Fibroblast of peridontal ligament (primary cell): ENCODE measurements around the gene VENTX.

Source experiments
- DNase-seq: peaks from one replicate; pipeline ENCODE4 v3.0.0-alpha.2; 2010; ENCODE audit errors: extremely low read depth

The VENTX gene, protein sequence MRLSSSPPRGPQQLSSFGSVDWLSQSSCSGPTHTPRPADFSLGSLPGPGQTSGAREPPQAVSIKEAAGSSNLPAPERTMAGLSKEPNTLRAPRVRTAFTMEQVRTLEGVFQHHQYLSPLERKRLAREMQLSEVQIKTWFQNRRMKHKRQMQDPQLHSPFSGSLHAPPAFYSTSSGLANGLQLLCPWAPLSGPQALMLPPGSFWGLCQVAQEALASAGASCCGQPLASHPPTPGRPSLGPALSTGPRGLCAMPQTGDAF

DNA sequence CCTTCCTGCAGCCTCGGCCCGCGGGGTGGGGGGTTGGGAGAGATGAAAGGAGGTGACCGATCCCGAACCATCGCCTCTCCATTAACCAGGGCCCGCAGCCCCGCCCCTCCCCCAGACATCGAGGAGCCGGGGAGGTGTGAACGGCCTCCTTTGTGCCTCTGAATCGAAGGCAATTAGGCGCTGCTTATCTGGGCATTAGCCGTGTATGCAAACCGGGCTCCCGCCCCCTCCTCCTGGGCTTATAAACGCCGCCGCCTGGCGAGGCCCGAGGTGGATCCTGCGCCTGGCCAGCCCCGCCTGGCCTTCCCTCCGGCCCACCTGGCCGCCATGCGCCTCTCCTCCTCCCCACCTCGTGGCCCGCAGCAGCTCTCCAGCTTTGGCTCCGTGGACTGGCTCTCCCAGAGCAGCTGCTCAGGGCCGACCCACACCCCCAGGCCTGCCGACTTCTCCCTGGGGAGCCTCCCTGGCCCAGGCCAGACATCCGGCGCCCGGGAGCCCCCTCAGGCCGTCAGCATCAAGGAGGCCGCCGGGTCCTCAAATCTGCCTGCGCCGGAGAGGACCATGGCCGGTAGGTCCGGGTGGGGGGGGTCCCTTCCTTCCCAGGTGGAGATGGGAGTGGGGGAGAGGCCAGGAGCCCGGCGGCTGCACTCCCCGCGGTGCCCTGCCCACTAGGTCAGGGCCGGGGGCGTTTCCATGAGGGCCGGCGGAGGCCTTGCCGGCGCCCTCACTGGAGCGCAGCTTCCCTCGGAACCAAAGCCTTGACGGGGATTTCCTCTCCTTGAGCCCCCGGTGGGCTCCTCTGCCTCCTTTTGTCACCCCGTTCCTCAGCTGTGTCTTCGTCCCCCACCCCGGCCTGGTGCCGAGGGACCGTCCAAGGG lies at the start of gene VENTX:
Gene VENTX, plus strand, starts transcription at position 268 of the 878 bp plus-strand sequence. Its CDS starts 60 bp downstream, at position 328.
- no peak for DNase-seq

DNA sequence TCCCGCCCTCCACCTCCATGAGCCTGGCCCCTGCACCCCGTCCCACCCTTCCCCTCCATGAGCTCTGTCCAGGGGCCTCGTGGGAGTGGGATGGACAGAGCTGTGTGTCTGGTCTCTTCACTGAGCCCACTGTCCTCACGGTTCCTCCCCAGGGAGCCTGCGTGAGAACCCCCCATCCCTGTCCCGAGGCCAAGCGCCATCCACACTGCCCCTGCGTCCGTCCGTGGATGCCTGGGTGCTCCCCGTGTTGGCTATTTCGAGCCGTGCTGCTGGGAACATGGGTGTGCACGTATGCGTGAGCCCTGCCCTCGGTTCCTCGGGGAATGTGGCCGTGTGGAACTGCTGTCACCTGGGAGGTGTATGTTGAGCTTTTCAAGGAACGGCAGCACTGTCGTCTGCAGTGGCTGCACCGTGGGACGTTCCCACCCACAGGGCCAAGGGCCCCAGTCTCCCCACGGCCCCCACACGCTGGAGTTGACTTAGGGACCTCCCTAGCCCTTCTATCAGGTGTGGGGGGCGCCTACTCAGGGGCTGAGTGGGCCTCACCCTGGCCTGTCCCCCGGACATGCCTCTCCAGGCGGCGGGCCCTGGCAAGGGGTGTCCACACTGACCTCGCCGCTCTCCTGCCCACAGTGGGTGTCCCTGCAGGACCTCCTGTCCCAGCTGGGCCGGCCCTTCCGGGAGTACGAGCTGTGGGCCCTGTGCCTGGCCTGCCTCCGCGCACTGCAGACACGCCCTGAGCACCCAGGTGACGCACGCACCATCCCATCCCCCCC lies 49.6 kb upstream of the VENTX start:
- DNase-seq, result no peak

DNA sequence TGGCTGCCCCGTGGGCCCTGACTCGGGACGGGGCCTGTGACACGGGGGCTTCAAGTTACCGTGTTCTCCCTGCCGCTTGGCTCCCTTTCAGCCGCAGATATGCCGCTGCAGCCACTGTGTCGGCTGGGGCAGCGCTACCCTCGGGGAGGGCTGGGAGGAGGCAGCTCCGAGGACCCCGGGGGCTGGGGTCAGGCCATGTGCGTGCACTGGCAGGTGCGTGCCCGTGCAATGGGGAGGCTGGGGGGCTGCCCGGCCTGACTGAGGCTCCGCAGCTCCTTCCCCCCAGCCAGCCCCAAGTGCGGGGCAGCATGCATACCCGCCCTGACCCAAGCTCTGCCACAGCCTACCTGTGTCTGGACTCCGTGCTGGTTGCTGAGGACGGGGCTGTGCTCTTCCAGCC lies 48.4 kb upstream of the VENTX start:
- no peak for DNase-seq

DNA sequence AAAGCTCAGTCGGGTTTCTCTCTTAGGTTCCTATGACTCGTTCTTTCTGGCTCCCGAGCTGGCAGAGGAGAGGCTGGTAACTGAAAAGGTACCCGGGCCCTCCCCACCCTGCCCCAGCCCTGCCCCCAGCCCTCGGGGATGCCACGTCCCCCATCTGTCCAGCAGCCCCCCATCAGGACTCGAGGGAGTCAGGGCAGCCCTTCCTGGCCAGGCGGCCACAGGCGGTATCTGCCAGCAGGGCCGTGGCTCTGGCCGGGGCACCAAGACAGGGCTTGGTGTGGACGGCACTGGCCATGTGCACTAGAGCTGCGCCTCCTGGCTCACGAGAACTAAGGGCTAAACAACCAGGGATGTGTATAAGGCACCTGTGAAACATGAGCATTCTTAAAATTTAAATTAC lies 47.9 kb upstream of the VENTX start:
- DNase-seq, result no peak

DNA sequence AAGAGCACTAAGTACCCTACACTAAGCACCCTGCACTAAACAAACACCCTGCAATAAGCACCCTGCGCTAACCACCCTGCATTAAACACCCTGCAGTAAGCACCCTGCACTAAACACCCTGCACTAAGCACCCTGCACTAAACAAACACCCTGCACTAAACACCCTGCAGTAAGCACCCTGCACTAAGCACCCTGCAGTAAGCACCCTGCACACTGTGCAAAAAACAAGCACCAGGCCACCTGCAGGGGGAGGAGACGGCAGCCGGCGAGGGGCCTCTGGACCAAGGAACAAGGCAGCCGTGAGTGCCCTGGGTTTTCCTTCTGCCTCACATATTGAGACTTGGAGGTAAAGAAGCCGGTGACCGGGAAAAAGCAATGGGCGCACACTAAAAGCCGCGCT lies 47.4 kb upstream of the VENTX start:
- no peak for DNase-seq

DNA sequence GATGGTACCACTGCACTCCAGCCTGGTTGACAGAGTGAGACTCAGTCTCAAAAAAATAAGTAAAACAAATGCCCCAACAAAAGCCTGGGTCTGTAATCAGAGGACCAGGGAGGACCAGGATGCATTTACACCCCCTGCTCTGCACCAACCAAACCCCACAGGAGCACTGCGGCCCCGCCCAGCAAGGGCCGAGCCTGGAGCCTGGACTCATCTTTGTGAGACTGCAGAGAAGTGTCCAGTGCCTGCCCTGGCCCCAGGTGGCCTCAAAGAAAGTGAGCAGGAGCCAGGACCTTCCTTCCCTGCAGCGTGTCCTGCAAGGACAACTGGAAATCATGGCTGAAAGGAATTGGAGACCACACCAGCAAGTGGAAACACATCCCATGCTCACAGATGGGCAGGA lies 46.0 kb upstream of the VENTX start:
- DNase-seq, result no peak

DNA sequence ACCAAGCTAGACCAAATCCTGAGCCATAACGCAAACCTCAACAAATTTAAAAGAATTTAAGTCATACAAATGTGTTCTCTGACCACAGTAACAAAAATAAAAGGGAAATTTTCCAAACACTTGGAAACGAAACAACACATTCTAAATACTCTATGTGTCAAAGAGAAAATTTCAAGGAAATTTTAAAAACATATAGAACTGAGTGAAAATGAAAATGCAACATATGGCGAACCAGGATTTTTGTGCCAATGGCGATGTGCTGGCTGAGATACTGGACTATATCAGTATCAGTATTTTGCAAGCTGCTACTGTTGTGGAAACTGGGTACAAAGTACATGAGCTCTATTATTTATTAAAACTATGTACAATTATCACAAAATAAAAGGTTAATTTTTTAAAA lies 43.5 kb upstream of the VENTX start:
- no peak for DNase-seq

DNA sequence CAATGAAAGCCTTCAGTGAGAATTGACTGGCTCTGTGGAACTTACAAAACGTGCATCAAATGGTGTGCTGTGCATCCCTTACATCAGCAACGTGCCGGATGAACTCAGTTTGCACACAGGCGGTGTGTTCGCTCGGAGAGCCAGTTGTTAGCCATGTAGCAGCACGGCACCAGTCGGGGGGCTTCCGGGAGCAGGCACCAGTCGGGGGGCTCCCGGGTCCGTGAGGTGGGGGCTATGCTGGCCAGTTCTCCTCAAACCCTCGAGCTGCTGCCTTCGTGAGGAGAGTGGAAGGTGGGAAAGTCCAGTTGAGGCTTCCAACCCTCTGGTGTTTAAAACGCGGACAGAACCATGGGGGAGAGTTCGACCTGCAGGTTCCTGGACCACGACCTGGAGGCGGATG lies 42.6 kb upstream of the VENTX start:
- DNase-seq, result no peak

DNA sequence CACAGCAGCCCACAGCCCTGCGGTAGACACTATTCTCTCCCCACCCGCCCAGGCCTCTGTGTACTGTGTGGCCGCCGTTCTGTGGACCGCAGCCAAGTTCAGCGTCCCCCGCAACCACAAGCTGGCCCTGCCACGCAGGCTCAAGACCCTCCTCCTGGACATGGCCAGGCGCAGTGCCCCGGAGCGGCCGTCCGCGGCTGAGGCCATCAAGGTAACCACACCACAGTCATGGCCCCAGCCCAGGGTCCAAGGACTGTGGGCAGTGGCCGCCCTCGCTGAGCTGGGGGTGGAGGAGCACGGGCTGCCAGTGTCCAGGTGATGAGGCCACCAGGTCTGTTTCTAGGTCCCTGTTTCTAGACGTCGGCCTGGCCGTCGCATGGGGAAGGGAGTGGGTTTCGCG lies 42.0 kb upstream of the VENTX start:
- DNase-seq, result no peak

DNA sequence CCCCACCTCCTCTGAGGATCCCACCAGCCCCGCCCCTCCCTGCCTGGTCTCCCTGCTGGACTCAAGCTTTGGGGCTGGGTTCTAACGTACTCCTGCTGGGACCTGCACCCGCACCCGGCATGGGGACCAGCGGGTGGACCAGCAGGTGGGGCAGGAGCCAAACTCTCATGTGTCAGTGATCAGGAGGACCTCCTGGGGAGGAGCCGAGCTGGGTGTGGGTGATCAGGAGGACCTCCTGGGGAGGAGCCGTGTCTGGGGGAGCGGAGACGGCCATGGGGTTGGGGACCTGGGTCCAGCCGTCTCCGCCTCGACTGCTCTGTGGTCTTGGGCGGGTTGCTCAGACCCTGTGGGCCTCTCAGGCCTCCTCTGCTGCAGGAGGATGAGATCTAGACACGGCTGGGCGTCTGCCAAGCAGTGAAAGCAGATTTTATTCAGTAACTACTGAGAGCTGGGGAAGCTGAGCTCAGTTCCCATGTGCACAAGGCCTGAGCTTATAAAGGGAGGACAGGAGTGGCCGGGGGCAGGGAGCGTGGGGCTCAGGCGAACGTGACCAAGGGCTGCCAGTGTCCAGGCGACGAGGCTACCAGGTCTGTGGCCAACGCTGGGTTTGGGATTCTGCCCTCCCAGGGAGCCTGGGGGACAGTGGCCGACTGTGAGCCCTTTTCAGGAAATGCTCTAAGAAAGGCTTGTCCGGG lies 41.3 kb upstream of the VENTX start:
- no peak for DNase-seq

DNA sequence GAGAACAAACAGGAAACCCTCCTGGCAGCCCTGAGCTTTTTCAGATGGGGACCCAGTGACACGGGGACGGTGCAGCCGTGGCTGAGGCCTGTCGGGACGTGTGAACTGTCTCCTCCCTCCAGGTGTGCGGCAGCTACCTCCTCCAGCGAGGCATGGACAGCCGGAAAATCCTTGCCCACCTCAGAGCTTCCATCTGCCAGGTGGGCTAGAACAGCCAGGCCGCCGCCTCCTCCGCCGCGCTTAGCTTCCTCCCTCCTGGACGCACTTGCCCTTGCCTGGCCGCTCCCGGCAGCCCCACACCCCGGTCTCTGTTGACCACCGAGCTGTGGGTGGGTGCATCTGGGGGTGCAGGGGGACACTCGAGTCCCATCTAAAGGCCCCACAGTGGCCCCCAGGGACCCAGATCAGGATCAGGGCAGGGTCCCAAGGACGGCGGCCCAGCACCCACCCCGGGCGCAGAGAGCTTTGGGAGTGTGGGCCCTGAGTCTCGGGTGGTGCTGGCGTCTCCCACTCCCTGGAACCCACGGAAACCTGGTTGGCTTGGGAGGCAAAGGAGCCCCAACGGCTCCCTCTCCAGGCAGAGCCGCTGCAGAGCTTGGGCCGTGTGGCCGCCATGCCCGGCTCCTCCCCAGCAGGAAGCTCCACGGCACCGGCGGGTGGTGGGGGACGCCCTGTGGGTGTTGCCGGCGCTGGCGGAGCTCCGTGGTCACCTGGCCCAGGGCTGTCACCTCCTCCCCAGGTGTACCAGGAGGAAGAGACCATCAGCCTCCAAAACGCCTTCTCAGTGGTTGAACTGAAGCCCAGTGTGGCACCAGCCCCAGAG lies 40.5 kb upstream of the VENTX start:
- DNase-seq, result no peak

DNA sequence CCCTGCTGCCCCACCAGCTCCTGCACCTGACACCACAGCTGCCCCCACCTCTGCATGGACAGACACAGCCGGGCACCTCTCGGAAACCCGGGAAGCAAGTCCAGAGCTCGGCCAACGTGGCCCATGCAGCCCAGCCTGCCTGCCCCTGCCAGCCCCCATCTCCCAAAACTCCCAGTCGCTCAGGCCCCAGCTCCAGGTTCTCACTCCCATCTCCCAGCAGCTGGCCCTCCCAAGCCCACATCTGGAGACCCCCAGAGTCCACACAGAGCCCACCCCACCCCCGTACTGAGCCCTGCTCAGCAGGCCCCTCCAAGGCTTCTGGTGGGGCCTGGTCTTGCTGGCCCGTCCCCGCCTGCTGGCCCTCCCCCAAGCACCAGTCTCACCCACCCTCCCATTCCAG lies 39.9 kb upstream of the VENTX start:
- DNase-seq, result no peak

DNA sequence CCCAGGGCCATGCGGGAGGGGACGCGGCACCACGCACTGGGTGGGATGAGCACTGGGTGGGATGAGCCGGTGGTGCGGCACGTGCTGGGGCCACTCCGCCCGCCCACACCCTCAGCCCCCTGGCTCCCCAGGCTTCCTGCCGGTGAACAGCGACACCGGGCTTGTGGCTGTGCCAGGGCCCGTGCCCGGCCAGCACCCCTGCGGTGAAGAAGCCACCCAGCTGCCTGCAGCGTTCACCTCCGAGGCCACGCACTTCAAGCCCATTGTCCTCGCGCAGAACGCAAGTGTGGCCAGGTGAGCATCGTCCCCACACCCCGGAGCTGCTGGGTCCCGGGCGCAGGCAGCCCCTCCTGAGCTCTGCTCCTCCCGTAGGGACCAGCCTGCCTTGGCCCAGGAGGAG lies 39.4 kb upstream of the VENTX start:
- DNase-seq, result no peak

DNA sequence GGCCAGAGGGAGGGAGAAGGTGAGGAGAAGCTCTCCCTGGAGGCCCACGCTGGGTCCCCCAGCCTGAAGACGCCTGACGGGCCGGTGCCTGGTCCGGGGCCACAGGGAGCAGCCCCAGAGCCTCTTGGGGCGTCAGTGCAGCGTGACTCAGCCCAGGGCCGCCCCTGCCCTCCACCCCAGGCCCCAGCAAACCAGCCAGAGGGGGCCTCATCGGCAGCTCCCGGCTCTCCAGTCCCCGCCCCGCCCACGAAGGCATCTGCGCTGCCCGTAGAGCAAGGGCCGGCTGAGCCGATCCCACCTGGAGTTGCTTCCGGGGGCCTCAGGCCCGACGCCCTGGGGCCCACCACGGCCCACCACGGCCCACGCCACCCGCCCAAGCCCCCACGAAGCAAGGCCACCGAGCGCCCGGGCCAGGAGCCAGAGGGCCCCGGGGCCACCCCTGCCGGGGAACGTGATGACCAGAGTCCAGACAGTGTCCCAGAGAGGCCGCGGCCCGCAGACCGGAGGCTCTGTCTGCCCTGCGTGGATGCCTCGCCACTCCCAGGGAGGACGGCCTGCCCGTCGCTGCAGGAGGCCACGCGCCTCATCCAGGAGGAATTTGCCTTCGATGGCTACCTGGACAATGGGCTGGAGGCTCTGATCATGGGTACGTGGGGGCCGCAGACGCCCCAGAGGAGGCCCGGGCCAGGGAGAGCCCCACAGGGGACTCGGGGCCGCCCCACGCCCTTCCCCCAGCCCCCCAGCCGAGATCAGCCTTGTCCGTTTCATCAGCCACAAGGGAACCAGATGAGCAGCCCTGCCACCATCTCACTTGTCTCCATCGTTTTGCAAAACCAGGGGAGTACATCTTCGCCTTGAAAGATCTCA lies 38.8 kb upstream of the VENTX start:
- DNase-seq, result no peak

DNA sequence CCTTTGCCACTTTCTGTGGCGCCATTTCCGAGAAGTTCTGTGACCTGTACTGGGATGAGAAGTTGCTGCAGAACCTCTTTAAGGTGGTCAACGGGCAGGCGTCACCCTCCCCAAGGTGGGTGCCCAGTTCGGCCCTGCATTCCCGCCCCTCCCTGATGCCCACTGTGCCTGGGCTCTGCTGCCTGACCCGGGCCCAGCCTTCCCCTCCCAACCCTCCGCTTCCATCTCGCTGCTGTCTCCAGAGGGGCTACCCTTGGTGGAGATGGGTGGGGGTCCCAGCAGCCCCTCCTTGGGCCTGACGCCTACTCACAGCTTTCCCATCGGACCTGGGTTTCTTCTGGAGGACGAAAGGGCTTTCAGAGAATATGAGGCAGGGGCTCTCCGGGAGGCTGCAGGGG lies 38.2 kb upstream of the VENTX start:
- DNase-seq, result no peak

DNA sequence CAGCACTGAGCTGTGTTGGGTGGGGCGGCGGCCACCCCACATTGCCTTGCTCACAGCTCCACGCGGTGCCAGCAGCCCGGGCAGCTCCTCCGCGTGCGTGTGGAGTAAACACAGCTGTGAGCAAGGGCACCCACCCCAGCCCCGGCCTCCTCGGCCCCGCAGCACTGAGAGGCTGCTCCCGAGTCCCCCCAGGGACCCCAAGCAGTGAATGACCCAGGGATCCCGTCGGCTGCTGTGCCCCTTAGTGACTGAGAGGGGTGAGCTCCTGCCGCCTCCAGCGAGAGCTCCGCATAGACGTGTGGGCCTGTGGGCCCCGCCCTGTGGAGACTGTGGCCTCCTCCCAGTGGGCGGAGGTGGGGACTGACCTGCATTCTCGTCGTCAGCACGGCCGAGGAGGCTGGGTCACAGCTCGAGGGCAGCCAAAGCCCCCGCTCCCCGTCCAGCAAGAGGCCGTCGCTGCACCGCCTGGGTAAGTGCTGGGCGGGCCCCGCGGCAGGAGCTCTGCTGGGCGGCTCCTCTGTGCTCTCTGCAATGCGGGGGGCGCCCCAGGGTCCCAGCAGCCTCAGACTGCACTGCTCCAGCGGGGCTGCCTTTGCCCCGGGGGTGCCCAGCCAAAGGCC lies 37.6 kb upstream of the VENTX start:
- DNase-seq, result no peak

DNA sequence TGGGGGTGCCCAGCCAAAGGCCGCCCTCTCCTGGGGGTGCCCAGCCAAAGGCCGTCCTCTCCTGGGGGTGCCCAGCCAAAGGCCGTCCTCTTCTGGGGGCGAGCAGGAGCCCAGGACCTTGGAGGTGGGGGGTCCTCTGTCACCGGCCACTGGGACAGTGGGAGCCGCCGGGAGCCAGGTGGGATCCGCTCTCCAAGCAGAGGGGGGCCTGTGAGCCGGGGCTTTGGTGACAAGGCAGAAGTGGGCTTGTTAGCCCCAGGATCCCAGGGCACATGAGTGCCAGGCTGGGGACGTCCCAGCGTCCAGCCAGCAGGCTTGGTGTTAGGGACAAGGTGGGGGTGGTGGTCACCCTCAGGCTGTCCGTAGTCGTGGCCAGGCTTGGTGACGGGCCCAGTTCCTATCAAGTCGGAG lies 37.0 kb upstream of the VENTX start:
- no peak for DNase-seq

DNA sequence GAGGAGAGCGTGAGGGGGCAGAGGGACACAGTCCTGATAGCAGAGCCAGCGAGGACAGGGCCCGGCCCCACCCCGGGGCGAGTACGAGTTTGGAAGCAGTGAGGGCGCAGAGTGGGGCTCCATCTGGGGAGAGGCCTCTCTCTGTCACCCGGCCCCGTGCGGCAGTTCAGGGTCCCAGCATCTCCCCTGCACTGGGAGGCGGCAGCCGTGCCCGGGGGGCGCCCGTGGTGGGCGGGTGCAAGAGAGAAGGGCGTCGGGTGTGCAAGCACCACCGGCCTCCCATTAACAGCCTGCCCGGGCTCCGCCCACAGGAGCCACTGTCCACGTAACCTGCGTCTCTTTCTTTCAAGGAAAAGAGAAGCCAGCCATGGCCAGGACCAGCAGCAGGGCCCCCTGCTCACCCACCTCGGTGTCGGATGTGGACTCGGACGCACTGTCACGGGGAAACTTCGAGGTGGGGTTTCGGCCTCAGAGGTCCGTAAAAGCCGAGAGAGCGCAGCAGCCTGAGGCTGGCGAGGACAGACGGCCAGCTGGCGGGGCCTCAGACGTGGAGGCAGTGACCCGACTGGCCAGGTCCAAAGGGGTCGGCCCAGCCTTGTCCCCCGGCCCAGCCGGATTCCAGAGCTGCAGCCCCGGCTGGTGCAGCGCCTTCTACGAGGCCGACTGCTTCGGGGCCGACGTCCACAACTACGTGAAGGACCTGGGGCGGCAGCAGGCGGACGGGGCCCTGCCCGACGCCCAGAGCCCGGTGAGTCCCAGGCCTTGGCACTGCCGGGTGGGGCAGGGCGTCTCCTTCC lies 36.3 kb upstream of the VENTX start:
- no peak for DNase-seq
